HG02623 (cell line): Measurements from ENCODE around the gene ARHGEF19.

Experiments used
- ATAC-seq: cut with Tn5 transposase; IDR thresholded peaks from one replicate; pipeline ENCODE4 v1.9.1; 2021; ENCODE audit warnings: moderate library complexity; ENCODE audit not compliant: unreplicated experiment

ARHGEF19 gene

DNA sequence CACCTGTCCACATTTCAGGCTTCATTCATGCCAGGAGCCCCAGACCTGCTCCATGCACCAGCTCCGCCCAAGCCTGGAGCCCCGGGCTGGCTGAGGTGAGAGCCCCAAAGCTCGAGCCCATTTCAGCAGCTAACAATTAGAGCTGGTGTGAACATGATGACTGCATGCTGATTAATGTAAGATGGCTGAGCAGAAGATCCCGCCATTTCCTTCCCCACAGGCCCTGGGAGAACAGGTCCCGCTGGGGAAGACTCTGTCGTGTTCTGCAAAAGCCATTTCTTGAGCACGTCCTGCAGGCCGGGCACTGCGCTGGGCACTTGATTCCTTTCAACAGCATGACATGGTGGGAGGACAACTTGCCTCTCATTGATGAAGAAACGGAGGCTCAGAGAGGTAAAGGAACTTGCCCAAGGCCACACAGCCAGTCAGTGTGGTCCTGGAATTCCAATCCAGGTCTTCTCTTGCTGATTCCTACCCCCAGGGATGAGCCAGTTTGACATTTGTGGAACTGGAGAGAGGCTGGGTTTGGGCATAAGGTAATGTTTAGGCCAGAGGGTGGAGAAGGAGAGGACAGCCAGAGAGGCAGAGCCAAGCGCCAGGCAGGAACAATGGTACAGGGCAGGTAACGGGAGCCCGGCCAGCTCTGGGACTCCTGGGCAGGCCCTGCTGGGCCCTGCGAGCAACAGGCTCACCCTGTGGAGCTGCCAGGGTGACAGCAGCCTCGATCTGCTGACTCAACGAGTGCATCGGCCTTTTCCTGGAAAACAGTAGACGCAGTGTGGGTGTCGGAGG lies 28.5 kb downstream of the ARHGEF19 start:
- no peak for ATAC-seq

DNA sequence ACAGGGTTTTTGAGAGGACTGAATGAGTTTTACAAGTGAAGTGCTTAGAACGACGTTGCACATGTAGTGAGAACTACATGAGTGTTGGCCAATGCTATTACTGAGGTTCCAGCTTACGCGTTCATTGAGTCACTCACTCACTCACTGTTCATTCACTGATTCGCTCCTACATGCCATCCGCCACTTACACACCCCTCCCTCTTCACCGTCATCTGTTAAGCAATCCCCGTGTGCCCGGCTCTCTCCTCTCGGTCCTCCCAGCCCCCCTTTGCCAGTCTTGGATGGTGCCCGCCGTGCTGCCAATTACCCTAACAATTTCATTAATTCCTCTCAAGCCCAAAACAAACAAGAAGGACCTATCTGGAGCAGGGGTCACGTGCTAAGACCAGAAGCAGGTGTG lies 29.3 kb downstream of the ARHGEF19 start:
- ATAC-seq: no peak

DNA sequence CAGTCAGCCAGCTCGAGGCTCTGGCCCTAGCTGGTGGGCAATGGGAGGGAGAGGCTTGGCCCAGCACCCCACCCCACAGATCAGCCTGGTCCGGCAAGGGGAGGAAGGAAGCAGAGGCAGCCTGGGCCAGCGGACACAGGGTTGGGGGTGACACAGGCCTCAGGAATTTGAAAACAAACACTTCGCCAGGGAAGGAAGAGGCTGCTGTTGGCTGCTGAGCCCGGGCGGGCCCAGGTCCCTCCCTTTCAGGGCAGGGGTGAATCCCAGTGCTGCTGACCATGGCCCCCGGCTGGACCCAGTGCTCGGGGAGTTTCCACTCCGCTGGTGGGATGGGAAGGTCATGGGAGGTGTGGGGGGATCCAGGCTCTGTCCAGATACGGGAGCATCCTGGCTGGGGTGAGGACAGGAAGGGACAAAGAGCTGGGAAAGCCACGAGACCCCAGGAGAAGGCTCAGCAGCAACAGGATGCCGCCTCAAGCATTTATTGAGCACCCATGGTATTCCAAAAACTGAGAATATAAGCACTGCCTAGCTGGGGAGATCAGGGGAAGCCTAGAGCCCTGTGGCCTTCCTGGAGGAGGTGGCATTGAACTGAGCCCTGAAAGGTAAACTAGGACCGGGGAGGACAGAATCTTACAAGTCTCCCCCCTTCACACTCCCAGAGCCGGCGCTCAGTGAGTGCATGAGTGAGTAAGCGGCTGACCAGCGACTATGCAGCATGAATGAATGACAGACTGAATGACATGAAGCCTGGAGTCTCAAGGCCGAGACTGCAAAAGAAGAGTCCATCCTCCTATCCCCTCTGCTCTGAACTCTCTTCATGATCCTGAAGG lies 30.3 kb downstream of the ARHGEF19 start:
- no peak for ATAC-seq

DNA sequence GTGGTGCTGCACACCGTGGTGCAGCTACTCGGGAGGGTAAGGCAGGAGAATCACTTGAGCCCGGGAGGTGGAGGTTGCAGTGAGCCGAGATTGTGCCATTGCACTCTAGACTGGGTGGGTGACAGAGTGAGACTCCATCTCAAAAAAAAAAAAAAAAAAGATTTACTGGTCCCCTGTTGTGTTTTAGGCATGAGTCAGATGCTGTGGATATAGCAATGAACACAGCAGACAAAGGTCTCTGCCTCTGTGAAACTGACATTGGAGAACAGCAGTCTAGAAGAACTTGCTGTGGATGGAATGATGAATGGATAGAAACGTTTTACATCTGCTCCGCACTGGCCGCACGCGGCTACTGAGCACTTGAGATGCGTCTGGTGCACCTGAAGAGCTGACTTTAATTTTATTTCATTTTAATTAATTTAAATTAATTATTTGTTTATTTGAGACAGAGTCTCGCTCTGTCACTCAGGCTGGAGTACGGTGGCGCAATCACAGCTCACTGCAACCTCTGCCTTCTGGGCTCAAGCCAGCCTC lies 32.1 kb downstream of the ARHGEF19 start:
- ATAC-seq: no peak

DNA sequence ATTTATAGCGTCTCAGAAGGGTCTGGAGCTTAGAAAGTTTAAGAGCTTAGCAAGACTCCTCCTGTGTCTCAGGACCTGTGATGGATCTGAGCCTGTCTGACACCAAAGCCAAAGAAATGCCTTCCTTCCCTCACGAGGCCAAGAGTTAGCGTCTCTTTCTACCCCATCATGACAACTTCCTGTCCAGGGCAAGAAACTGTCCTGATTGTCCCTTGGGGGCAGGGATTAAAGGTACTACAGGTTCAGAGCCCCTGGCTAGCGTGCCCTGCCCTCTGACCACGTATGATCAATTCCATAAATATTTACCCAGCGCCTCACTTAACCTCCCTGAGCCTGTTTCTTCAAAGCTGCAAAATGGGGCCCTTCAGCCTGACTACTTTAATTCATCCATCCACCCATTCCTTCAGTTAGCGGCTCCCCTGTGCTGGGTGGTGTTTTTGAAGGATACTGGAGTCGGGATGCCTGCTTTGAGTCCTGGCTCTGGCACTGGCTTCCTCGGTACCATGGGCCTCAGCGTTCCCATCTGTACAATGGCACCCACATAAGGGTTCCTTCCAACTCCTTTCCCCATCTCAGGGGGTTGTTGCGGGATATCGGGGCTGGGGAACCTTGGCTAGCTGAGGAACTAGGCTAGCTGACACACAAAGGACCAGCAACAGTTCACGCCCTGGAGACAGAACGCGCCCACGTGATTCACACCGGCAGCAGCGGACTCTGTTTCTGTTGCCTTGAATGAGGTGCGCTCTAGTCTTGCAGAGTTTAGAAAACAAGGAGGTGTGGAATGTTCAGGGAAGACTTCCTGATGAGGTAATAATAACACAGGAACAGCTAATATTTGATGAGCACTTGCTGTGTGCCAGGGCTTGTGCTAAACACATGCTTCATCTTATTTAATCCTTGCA lies 33.6 kb downstream of the ARHGEF19 start:
- no peak for ATAC-seq

DNA sequence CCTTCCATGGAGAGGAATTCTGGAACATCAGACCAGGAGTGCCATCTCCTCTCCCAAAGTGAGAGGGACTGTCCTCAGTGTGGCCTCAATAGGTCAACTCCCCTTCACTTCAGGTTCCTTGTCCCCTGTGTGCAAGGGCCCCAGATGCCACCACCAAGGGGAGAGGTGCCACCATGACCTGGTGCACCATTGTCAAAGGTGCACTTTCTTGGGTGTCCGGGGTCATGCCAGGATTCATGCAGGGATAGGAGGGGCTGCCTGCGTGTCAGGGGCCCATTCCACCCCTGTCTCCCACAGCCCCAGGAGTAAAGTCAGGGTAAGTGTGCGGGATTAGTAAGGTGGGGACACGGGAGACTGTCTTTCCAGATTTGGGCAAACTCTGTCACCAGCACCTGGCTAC lies 35.1 kb downstream of the ARHGEF19 start:
- ATAC-seq: no peak

DNA sequence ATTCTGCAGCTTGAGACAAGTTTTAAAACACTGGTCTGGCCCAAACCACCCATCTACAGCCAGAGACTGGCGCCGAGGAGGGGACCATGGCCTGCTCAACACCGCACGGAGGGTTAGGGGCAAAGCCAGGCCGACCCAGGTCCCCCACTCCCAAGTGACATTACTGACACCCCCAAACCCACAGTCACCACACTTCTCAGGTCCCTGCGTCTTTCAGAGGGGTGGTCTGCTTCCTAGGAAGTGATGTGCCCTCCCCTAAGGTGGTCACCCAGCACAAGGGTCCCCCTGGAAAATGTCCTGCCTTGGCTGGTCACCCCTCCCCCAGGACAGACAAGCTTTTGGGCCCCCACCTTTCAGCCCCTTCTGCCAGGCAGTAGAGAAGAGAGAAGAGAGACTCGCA lies 35.8 kb downstream of the ARHGEF19 start:
- no peak for ATAC-seq

DNA sequence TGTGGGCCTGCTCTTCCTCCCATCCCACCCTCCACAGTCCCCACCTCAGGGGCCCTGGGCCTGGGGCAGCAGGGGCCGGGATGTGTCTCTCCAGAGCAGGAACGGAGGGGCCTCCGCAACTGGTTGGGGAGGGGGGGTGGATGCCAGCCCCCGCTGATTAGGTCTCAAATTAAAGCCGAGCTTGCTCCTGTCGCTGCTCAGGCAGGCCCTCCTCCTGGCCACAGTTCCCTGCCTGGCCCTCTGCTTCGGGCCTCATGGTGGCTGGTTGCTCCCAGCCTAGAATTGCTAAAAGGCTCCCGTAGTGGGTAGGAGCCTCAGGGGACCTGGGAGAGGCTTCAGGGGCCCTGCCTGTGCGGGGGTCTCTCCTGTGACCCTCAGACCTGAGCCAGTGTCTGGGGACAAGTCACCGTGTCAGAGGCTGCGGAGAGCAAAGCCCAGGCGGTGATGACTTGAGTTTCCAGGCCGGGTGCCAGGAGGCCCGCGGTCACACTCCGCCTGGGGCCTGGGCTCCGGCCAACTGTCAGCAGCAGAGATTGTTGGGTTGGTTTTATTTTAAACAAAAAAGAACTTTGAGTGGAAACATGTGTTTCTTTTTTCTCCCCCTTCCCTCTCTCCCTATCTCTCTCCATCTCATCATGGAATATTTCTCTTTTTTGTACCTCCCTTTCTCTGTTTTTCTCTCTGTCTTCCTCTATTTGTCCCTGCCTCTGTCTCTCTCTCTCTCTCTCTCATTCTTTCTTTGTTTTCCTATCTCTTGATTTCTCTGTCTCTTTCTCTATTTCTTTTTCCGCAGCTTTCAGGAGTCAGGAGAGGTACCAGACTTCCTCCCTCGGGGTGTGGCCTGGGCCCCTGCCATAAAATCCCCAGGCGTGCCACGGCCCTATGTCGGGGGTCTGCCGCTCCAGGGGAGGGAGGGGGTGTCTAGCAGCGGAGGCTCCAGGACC lies 36.6 kb downstream of the ARHGEF19 start:
- no peak for ATAC-seq

DNA sequence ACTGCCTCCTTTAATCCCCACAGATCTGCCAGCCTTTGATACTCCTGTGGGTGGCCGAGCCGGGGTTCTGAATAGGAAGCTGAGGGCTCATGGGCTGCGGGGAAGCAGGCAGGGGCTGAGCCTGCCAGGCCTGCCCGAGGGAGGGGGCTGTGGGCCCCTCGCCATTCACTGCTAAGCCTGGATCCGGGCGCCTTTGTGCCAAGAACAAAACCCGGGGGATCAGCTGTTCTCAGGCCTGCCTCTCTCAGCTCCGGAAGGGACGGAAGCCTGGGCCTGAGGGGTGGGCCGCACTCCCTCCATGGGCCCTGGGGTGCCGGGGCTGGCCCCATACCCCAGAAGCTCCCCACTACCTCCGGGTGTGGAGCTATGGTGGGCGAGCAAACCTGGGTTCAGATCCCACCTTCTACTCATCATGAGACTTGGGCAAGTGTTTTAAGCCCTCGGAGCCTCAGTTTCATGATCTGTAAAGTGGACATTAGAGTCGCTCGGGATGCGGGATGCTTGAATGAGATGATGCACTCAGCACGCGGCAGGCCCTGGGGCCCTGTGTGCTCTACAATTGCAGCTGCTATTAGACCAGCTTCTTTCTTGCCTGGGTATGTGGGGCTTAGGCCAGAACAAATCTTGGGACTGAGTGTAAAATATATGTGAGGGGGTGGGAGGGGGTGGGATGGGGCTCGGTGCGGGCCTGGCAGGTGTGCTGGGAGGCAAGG lies 37.4 kb downstream of the ARHGEF19 start:
- ATAC-seq: no peak

DNA sequence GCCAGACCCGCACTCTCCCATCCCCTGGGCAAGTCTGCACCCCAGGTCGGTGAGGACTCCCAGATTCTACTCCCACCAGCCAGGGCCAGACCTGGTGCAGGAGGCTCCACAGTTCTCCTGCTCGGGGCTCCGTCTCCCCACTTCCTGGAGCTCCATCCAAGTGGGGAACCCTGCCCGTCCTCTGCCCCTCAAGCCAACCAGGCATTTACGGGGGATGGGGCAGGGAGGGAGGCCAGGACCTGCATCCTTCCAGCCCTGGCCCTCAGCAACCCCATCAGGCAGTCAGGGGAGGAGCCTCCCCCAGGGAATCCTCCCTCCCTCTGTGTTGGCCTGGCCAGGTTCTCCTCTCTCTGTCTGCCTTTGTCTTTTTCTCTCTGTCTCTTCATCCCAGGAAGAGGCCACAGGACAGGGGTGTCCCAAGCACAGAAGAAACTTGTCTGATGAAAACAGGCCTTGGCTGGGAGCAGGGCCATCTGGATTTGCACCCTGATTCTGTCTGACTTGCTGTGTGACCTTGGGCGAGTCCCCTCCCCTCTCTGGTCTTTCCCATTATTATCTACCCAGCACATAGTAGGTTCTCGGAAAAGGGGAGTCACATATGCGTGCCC lies 38.1 kb downstream of the ARHGEF19 start:
- ATAC-seq: no peak

DNA sequence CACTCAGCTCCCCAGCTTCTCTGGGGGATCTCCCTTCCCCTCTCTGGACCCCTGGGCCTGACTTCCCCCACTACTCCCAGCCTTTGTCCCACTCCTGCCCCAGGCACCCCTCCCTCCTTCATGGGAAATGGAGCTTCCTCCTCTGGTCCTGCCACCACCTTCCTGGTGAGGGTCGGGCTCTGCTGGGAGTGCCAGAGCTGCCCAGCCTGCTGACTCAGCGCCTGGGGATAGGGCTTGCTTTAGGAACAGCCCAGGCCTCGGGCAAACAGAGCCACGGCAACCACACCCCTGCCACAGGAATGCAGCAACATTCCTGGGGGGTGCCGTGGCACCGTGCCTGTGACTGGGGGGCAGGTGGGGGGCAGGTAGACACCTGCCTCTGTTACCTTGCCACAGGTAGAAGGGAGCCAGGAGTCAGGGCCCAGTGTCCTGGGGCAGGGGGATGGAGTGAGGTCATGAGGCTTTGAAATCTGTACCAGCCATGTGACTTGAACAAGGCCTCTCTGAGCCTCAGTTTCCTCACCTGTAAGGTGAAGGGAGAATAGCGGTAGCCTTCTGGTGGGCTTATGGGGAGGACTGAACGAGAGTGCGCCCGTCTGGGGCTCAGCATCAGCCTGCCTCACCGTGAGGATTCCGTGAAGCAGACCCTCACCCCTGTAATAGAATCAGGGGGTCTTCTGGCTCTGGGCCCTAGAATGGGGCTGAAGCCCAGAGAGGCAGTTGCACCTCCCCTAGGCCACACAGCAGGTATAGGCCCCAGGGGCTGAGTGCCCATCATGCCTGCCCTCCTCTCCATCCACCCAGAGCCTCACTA lies 38.8 kb downstream of the ARHGEF19 start:
- no peak for ATAC-seq

DNA sequence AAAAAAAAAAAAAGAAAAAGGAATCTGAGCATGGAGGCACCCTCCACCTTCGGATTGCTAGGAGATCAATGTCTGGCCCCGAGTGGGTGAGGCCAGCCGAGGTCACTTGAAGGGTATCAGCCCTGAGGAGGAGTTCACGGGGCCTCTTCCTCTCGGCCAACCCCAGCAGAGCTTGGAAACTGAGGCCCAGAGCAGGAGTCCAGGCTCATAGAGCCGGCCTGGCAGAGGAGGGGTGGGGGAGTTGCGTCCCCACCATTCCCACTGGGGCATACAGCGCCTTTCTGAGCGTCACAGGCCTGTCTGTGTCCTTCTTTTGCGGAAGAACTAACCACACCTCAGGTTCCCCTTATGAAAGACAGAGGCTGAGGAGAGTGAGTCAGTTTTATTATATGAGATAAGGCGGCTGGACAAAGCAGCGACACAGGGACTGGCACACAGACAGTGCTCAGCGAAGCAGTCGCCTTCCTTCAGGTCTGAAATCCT lies 39.4 kb downstream of the ARHGEF19 start:
- ATAC-seq: no peak

DNA sequence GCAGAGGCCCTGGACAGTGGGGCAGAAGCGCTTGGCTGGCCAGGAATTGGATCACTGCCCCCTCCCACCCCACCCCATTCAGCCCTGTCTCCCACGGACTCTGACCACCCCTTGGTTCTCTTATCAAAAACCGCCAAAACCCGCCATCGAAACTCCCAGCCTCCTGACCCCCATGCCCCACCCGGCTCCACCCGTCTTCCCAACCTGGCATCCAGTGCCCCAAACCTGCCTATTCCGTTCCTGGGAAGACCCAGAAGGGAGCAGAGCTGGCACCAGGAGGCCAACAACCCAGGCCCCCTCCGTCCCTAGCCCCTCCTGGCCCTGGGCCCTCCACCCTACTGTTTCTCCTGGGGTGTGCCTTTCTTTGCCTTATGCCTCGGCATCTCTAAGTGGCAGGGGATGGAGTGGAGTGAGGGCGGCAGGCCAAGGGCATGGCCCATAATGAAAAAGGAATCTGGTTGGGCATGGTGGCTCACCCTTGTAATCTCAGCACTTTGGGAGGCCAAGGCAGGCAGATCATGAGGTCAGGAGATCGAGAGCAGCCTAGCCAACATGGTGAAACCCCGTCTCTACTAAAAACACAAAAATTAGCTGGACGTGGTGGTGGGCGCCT lies 40.1 kb downstream of the ARHGEF19 start:
- no peak for ATAC-seq

DNA sequence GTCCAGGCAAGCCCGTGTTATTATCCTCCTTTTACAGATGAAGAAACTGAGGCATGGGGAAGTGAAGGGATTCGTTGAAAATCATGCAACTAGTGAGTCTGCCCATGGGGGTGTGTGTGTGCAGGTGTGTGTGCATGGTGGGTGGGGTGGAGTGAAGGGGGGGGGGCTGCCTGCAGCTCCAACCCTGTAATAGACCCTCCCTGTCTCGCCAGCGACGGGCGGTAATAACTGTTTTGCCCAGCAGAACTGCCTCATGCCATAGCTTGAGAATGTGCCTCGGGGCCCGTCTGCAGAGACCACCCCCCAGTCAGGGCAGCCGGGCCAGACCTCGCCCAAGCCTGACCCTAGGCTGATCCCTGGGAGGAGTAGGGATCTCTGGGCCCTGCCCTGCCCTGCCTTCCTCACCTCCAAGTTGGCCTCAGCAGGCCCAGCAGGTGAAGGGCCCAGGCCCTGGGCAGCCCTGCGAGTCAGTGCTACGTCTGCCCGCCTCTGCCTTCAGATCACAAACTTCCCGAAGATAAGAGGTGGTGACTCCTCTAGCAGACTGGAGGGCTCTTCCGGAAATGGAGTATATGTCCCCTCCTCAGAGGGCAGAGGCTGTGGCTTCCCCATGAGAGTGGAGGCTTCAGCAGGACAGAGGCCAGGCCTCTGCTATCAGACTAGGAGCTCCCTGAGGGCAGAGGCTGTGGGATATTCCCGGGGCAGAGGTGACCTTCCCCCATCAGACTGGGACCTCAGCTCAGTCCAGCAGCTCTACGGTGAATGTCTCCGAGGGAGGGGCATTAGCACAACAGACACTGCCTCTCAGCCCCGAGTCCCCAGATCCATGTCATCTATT lies 40.9 kb downstream of the ARHGEF19 start:
- ATAC-seq: no peak

DNA sequence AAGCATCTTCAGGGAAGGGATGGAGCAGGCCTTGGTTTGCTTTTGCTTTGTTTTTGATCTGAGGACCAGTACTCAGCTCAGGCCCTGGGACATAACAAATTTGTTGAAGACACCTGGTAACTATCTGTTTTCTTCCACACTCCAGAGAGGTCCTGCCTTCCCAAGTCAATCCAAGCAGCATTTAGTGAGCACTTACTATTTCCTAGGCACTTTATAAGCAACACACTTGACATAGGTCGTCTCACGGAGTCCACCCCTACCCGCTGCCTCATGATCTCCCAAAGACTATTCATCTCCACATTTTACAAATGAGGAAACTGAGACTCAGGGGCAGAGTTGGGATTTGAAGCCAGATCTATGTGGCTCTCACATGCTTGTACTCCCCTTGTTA lies 42.2 kb downstream of the ARHGEF19 start:
- ATAC-seq: no peak

DNA sequence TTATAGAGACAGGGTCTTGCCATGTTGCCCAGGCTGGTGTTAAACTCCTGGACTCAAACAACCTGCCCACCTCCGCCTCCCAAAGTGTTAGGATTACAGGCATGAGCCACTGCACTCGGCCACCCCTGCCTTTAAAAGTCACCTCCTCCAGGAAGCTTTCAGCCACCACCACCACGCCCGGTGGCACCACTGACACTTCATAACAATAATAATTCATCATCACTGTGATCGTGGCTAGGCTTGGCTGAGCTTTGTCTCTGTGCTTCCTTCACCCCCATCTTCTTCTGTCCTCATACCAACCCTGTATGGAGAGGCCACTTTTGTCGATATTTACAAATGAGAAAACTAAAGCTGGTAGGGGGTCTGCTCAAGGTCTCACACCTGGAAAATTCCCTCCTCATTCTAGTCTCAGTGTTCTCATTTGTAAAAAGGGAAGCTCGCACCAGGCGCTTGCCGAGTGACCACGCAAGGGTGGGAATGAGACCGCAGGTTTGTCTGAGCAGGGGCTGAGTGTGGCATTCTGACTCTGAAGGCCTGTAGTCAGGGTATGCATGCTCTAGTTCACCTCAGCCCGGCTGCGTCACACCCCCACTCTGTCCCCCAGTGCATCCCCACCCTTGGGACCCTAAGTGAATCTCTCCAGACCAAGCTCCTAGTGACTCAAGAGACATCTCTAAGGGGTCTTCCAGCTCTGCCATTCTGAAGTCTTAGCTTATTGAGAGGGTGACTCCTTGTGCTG lies 43.7 kb downstream of the ARHGEF19 start:
- no peak for ATAC-seq
